HG03558 (cell line): Measurements from ENCODE around the gene CLEC12A.

Source experiments
- ATAC-seq: cut with Tn5 transposase; IDR thresholded peaks from one replicate; pipeline ENCODE4 v1.9.1; 2021; ENCODE audit warnings: moderate number of reproducible peaks; ENCODE audit not compliant: unreplicated experiment; ENCODE audit errors: extremely low read depth

The CLEC12A gene

DNA sequence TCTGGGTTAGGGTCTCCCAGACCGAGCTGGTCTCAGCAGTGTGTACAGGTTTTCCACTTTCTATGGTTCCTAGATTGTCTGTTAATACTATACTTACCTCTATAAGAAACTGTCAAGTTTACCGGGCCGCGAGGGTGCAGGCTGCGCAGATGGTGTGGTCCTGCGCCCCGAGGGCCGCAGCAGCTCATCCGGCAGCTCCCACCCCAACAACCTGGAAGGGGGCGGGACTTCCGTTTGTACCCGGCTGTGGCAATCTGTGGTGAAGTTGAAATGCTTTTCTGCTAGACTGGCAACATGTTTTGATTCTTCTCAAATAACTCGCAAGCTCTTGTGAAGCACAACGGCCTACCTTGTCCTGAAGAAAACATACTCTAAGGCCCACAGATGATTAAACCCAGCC, 59.2 kb downstream of the CLEC12A start, which contains the start of gene CLEC9A:
TSS of gene CLEC9A (plus strand) at position 237 of the 400 bp plus-strand sequence. CDS start 22,006 bp downstream, outside the sequence.
- ATAC-seq, result no peak

DNA sequence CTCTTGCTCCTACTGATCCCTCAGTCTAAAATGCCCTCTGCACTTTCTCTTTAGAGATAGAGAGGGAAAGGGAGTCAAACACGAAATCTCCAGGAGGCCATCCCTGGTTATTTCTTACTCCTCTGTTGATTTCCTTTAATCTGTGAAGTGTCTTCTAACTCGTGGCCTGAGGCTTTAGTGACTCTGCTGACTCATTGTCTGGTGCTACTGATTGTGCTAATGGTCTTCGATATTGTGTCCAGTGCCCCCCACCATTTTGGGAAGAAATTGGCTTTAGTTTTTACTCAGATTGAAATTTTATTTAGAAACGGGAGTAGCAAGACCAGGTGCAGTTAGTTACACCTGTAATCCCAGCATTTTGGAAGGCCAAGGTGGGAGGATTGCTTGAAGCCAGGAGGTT, 60.1 kb downstream of the CLEC12A start:
- ATAC-seq, result no peak

DNA sequence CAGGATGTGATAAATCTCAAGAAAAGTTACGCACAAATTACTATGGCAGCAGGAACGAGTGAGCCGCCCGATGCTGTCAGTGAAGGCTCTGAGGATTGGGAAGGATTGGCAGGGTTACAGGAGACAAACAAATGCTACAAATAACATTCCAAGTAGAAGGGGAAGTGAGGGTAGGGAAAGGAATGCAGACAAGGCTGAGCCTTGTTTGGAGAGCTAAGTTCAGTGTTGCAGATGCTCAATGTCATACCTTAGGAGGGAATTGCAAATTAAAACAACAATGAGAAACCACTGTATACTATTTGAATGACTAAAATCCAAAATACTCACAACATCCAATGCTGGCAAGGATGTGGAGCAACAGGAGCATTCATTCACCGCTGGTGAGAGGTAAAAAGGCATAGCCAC, 60.6 kb downstream of the CLEC12A start:
- no peak for ATAC-seq

DNA sequence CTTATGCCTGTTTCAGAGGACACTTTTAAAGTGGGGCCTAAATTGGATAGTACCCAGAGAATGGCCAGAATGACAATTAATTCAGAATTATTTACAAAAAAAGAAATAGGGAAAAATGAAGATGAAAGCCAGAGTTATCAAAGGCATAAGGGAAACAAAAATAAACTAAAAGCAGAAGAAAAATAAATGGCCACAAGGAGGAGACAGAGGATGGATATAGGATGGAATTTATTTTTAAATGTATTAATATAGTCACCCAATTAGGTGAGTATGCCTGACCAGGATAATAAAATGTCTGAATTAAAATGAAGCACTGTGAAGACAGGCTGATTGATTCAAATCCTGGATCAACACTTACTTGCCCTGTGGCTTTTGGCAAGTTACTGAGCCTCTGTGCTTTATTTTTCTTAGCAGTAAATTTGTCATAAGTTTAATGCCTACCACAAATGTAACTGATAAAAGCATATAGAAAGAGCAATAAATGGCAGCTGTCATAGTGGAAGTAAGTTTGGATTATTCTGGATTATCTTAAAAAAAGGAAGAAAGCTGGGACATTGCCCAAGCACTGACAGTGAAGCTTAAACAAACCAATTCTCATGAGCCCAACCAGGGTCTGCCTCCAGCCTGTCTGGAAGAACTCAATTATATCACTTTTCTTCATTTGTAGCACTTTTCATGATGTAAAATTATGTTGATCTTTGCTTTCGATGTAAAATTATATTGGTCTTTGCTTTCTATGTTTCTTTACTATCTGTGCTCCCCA, 62.8 kb downstream of the CLEC12A start:
- ATAC-seq, result no peak
